ENCODE results near the gene MALRD1. TPM values are rescaled to one million over a fixed set of nuclear protein-coding genes. Genes with fewer than 3 reads are reported as not detected.

Gene MALRD1
- total RNA-seq, 1 experiment from 2014 or later: not detected

DNA sequence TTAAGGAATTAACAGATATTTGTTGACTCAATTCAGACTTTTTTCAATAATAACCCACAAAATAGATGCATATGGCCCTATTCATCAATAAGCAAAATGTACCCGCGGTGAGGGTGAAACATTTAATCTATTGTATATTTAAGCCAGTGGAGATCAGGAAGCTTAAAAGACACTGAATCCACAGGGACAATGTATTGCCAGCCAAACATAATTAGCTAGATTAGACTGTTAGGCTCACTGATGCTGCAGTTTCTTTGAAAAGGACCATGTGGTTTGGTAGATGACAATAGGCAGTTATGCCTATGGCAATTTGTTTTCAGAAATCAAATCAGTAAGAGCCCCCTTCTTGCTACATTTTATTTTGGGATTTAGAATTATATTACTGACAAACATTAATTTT lies 680.4 kb downstream of the MALRD1 start:
- H3K36me3 ChIP-seq (ENCODE audit: control insufficient read depth, insufficient read depth, low read length): no peaks in the 10 kb centered on the region
- no peaks in the 10 kb centered on the region for H3K4me1 ChIP-seq (ENCODE audit: control insufficient read depth, insufficient read depth, low read length)
- CTCF ChIA-PET: interaction anchor here (0.6 kb wide), 1 partner anchor 1225 kb away, joined by 4 read pairs; no protein-coding TSS in a partner anchor
- DNase-seq (ENCODE audit: low read depth, low spot score) (no peak), ATAC-seq (no peak)
- H3K27me3 ChIP-seq (ENCODE audit: control insufficient read depth, insufficient read depth, low read length): no peaks in the 10 kb centered on the region
- H3K4me3 ChIP-seq (ENCODE audit: low read depth in 2 of 2, low read length in 2 of 2): no peak overlapping the region
- TF ChIP-seq, protein P1, sequence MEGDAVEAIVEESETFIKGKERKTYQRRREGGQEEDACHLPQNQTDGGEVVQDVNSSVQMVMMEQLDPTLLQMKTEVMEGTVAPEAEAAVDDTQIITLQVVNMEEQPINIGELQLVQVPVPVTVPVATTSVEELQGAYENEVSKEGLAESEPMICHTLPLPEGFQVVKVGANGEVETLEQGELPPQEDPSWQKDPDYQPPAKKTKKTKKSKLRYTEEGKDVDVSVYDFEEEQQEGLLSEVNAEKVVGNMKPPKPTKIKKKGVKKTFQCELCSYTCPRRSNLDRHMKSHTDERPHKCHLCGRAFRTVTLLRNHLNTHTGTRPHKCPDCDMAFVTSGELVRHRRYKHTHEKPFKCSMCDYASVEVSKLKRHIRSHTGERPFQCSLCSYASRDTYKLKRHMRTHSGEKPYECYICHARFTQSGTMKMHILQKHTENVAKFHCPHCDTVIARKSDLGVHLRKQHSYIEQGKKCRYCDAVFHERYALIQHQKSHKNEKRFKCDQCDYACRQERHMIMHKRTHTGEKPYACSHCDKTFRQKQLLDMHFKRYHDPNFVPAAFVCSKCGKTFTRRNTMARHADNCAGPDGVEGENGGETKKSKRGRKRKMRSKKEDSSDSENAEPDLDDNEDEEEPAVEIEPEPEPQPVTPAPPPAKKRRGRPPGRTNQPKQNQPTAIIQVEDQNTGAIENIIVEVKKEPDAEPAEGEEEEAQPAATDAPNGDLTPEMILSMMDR (IDR thresholded peaks at IDR 0.05): no peak
- TF ChIP-seq TCF7L2 (IDR thresholded peaks at IDR 0.05; ENCODE audit: low read depth, low read length) (no peak), POLR2AphosphoS5 (IDR thresholded peaks at IDR 0.05; ENCODE audit: low read depth, low read length) (no peak), SIN3A (IDR thresholded peaks at IDR 0.05; ENCODE audit: borderline replicate concordance, insufficient read depth, low read depth, low read length) (no peak)
- TF ChIP-seq, protein P2, sequence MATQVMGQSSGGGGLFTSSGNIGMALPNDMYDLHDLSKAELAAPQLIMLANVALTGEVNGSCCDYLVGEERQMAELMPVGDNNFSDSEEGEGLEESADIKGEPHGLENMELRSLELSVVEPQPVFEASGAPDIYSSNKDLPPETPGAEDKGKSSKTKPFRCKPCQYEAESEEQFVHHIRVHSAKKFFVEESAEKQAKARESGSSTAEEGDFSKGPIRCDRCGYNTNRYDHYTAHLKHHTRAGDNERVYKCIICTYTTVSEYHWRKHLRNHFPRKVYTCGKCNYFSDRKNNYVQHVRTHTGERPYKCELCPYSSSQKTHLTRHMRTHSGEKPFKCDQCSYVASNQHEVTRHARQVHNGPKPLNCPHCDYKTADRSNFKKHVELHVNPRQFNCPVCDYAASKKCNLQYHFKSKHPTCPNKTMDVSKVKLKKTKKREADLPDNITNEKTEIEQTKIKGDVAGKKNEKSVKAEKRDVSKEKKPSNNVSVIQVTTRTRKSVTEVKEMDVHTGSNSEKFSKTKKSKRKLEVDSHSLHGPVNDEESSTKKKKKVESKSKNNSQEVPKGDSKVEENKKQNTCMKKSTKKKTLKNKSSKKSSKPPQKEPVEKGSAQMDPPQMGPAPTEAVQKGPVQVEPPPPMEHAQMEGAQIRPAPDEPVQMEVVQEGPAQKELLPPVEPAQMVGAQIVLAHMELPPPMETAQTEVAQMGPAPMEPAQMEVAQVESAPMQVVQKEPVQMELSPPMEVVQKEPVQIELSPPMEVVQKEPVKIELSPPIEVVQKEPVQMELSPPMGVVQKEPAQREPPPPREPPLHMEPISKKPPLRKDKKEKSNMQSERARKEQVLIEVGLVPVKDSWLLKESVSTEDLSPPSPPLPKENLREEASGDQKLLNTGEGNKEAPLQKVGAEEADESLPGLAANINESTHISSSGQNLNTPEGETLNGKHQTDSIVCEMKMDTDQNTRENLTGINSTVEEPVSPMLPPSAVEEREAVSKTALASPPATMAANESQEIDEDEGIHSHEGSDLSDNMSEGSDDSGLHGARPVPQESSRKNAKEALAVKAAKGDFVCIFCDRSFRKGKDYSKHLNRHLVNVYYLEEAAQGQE (IDR thresholded peaks at IDR 0.05; ENCODE audit: insufficient read depth in 1 of 2, low read depth in 2 of 2, low read length in 1 of 2): no peak
- BruUV-seq (replicated peaks): no TSS peak
- POLR2A ChIA-PET: no interaction called here
- intact Hi-C loops (cut with micrococcal nuclease; ENCODE audit: unreplicated experiment) (no loop called here), in situ Hi-C loops (cut with HindIII; ENCODE audit: low pct_unique_long_range_greater_than_20kb, low sequenced_read_pairs) (no loop called here)
- no peak overlapping the region for H3K27ac ChIP-seq (ENCODE audit: low read length)
- H3K9me3 ChIP-seq (ENCODE audit: control insufficient read depth, insufficient read depth, low read depth, low read length): no peaks in the 10 kb centered on the region

DNA sequence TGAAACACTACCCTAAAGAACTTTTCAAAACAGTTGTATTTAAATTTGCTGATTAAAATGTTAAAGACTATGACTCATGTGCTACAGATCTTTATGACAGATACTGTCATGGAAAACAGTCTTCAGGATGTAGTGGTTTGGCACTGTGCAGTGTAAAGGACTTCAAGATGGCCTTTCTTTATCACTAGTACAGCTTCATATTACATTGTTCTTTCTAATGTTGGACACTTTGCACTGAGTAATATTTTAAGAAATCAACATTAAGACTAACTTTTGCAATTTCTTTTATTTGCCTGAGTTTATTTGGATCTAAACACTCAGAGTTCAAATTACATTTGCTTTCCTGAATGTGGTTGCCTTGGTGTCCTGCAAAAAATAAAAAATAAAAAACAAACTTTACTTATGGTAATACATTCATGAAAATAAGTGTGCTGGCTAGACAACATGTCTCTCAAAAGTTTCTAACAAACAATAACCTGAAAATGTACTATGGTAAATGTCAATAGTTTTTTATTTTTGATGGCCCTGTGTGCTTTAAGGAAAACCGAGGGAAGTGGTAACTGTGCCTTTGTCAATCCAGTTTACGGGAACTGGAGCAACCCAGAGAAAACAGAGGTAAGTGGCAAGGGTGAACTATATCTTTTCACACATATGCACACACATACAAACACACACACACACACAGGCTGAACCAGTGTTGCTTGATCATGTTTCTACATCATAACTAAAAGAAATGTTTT lies 681.7 kb downstream of the MALRD1 start:
- intact Hi-C loops (cut with micrococcal nuclease; ENCODE audit: unreplicated experiment): no loop called here
- in situ Hi-C loops (cut with HindIII; ENCODE audit: low pct_unique_long_range_greater_than_20kb, low sequenced_read_pairs): no loop called here
- no peaks in the 10 kb centered on the region for H3K4me1 ChIP-seq (ENCODE audit: control insufficient read depth, insufficient read depth, low read length)
- no peaks in the 10 kb centered on the region for H3K27me3 ChIP-seq (ENCODE audit: control insufficient read depth, insufficient read depth, low read length)
- H3K9me3 ChIP-seq (ENCODE audit: control insufficient read depth, insufficient read depth, low read depth, low read length): no peaks in the 10 kb centered on the region
- TF ChIP-seq, protein P1 (IDR thresholded peaks at IDR 0.05): no peak
- no peak for TF ChIP-seq POLR2AphosphoS5 (IDR thresholded peaks at IDR 0.05; ENCODE audit: low read depth, low read length)
- TF ChIP-seq, protein P2 (IDR thresholded peaks at IDR 0.05; ENCODE audit: insufficient read depth in 1 of 2, low read depth in 2 of 2, low read length in 1 of 2): no peak
- TF ChIP-seq SIN3A (IDR thresholded peaks at IDR 0.05; ENCODE audit: borderline replicate concordance, insufficient read depth, low read depth, low read length): no peak
- TF ChIP-seq TCF7L2 (IDR thresholded peaks at IDR 0.05; ENCODE audit: low read depth, low read length): no peak
- POLR2A ChIA-PET: no interaction called here
- ATAC-seq (no peak), DNase-seq (ENCODE audit: low read depth, low spot score) (no peak)
- H3K36me3 ChIP-seq (ENCODE audit: control insufficient read depth, insufficient read depth, low read length): no peaks in the 10 kb centered on the region
- H3K27ac ChIP-seq (ENCODE audit: low read length): no peak overlapping the region
- CTCF ChIA-PET: no interaction called here
- no TSS peak for BruUV-seq (replicated peaks)
- no peak overlapping the region for H3K4me3 ChIP-seq (ENCODE audit: low read depth in 2 of 2, low read length in 2 of 2)

Measured in Panc1 (cell line).